Activated CD8-positive, alpha-beta memory T cell treated with anti-CD3 and anti-CD28 coated beads for 24 hours (primary cell): ENCODE measurements around the gene MMP23B.

ENCODE experiments used
- DNase-seq: peaks from one replicate; pipeline ENCODE4 v3.0.0-alpha.2; 2020

The MMP23B gene

DNA sequence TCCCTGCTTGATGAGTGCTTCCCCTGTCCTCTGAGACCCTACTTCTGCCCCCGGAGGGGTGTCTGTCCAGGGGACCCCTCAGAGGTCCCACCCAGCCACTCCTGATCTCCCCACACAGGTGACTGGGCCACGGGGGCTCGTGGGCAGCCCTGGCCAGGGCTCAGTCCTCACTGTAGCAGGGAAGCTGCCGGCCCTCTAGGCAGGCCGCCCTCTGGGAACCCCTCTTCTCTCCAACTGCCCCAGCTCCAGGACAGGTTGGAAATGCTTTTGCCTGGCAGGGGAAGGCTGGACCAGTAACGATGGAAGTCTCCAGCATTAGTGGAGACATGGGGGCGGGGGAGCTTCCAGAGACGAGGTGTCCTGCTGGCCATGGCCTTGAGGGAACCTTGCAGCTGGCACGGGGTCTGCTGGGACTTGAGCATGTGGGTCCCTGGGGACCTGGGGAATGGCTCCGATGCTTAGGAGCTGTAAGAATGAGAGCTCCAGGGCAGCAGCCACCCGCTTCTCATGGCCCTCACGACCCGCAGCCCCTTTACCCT is 28.9 kb upstream of the MMP23B start:
- no peak for DNase-seq

DNA sequence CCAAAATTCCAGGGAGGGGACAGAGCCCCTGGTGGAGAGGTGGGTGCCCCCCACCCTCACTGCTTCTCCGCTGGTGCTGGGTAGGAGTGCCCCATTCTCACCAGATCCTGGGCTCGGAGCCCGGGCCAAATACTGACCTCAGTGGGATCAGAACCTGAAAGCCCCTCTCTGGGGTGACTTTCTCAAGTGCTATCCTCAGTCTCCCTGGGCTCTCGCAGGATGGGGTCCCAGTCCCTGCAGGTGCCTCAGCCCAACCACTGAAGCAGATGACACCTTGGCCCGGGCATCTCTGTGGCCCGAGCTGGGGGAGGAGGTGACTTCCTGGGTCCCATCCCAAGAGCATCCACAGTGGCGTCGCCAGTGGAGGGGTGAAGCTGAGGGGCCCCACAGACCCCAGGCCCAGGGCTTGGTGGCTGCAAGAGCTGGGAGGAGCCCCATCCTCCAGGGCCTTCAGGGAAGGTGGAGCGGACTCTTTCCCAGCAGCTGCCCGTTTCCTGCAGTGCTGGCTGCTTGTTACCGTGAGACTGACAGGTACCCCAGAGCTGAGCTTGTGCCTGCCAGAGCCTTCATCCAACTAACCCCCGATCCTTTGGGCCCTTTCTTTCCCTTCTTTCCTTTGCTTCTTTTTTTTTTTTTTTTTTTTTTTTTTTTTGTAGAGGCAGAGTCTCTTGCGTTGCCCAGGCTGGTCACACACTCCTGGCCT is 28.2 kb upstream of the MMP23B start:
- DNase-seq = no peak

DNA sequence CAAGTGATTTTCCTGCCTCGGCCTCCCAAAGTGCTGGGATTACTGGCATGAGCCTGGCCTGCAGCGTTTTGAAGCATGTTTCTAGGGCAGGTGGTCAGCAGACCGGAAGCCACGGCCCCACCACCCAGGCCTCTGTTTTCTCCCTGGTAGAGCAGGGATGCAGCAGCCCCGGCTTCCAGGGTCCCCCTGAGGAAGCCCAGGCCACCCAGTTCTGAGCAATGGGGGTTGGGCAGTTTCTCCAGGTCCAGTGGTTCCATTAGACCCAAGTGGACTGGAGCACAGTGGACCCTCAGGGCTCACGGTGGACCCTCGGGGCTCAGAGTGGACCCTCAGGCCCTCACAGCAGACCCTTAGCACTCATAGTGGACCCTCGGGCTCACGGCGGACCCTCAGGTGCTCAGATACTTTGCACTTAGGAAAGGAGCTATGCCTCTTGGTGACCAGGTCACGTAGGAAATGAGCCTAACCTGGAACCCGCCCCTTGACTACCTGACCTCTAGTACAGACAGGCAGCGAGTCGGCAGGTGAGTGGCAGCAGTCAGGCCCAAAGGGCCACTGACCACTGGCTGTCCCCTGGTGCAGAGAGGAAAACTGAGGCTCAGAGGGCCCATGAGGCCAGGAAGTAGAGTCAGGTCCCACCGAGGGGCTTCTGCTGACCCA is 27.5 kb upstream of the MMP23B start:
- DNase-seq = no peak

DNA sequence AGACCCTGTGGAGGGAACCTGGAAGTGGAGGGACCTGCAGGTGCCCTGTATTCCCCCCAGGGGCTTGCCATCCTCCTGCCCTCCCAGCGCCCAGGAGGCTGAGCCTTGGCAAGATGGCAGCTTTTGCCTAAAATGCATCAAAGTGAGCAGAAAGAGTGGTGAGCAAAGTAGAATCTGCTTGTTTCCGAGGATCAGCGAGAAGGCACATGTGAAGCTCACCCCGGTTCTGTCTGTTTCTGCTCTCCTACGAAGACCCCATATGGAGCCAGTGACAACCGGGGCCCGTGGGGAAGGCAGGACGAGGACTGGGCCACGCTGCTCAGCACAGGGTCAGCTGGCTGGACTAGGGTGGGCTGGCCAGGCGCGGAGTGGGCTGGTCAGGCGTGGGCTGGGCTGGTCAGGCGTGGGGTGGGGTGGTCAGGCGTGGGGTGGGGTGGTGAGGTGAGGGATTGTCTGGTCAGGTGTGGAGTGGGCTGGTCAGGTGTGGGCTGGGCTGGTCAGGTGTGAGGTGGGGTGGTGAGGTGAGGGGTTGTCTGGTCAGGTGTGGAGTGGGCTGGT is 26.9 kb upstream of the MMP23B start:
- no peak for DNase-seq

DNA sequence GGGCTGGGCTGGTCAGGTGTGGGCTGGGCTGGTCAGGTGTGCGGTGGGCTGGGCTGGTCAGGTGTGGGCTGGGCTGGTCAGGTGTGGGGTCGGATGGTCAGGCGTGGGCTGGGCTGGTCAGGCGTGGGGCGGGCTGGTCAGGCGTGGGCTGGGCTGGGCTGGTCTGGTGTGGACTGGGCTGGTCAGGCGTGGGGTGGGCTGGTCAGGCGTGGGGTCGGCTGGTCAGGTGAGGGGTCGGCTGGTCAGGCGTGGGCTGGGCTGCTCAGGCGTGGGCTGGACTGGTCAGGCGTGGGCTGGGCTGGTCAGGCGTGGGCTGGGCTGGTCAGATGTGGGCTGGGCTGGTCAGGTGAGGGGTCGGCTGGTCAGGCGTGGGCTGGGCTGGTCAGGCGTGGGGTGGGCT is 26.2 kb upstream of the MMP23B start:
- no peak for DNase-seq

DNA sequence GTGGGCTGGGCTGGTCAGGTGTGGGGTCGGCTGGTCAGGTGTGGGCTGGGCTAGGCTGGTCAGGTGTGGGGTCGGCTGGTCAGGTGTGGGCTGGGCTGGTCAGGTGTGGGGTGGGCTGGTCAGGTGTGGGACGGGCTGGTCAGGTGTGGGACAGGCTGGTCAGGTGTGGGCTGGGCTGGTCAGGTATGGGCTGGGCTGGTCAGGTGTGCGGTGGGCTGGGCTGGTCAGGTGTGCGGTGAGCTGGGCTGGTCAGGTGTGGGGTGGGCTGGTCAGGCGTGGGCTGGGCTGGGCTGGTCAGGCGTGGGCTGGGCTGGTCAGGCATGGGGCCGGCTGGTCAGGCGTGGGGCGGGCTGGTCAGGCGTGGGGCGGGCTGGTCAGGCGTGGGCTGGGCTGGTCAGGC is 25.7 kb upstream of the MMP23B start:
- no peak for DNase-seq

DNA sequence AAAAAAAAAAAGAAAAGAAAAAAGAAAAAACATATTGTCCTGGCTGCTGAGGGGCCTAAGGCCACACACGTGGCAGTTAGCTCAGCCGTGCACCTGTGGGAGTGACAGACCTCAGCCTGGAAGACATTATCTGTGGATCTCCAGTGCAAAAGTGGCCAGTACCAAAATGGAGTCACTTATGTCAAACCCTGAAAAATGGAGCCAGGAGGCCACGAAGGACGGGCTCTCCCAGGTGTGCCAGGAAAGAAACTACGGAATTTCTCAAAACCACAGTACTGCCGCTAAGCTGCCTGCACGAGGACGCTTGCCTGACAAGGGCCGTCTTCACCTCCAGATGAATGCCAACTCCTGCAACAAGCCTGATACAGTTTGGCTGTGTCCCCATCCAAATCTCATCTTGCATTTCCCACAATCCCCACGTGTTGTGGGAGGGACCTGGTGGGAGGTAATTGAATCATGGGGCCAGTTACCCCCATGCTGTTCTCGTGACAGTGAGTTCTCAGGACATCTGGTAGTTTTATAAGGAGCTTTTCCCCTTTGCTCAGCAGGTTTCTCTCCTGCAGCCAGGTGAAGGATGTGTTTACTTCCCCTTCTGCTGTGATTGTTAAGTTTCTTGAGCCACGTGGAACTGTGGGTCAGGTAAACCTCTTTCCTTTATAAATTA is 22.0 kb upstream of the MMP23B start:
- DNase-seq = no peak

DNA sequence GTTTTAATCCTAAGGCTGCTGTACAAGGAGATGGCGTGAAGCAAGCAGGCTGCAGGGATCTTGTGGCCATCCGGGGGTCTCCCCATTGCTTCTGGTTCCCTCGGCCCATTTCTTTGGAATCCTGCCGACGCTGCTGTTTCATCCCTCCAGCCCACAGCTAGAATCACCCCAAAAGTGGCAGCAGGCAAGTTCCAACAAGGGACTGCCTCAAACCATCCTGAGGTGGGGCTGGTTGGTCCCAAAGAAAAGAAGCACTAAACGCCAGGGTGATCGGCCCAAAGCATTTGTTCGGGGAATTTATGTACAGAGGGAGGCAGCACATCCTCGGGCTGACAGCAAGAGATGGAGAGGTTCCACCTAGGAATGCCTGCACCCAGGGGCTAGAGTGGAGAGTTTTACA is 21.2 kb upstream of the MMP23B start:
- DNase-seq = no peak

DNA sequence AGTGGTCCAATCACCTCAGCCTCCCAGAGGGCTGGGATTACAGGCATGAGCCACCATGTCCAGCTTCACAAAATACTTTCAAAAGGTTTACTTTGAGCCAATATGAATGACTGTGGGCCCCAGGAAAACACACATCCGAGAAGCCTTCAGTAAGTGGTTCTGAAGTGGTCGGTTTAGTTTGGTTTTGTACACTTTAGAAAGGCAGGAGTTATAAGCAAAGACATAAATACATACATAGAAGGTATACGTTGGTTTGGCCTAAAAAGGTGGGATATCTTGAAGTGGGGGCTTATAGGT is 19.9 kb upstream of the MMP23B start:
- no peak for DNase-seq

DNA sequence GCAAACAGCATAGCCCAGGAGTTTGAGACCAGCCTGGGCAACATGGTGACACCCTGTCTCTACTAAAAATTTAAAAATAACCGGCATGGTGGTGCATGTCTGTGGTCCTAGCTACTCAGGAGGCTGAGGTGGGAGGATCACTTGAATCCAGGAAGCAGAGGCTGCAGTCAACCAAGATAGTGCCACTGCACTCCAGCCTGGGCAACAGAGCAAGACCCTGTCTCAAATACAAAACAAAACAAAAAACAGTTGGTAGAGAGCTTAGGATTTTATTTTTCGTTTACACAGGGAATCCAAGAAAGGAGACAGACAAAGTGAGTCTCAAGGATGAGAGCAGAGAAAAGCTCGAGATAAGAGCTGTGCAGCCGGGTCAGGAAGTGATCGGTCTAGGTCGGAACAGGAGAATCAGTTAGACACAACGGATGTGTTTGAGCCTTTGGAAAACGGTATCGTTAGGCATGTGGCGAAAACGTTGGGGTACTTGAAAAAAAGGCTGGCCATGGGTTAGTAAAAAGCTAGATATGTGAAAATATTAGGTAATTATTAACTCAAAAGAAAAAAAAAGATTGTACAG is 18.4 kb upstream of the MMP23B start:
- no peak for DNase-seq

DNA sequence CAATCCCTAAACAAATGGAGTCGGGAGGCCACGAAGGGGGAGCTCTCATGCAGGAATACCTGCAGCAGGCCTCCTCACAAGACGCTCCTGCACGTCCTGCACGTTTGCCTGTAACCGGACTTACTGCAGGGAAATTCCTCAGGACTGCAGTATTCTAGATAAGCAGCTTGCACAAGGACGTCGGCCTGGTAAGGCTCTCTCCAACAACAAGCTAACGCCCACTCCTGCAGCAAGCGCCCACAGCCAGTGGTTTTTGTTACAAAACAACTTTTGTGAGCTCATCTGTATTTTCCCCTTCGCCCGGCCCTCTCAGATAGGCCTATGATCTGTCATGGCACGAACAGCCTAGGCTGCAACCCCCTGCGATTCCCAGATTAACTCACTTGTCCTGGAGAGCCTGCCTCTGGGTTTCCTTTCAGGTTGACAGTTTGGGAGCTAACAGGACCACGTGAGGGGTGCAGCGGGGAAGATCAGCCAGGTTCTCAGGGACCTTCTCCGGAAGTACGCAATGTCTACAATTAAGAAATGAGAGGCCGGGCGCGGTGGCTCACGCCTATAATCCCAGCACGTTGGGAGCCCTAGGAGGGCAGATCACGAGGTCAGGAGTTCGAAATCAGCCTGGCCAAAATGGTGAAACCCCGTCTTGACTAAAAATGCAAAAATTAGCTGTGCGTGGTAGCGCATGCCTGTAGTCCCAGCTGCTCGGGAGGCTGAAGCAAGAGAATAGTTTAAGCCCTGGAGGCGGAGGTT is 17.6 kb upstream of the MMP23B start:
- DNase-seq = peak; percentile 80

DNA sequence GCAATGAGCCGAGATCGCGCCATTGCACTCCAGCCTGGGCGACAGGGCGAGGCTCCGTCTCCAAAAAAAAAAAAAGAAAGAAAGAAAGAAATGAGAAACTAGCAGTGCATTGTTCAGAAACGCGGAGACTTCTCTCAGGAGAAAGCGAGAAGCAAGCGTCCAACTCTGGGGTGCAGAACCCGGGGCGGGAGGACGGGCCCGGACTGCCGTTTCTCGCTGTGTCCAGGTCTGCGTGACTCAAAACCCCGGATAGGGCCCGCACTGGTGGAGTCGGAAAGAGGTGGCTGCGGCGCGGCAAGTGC is 17.1 kb upstream of the MMP23B start:
- no peak for DNase-seq

DNA sequence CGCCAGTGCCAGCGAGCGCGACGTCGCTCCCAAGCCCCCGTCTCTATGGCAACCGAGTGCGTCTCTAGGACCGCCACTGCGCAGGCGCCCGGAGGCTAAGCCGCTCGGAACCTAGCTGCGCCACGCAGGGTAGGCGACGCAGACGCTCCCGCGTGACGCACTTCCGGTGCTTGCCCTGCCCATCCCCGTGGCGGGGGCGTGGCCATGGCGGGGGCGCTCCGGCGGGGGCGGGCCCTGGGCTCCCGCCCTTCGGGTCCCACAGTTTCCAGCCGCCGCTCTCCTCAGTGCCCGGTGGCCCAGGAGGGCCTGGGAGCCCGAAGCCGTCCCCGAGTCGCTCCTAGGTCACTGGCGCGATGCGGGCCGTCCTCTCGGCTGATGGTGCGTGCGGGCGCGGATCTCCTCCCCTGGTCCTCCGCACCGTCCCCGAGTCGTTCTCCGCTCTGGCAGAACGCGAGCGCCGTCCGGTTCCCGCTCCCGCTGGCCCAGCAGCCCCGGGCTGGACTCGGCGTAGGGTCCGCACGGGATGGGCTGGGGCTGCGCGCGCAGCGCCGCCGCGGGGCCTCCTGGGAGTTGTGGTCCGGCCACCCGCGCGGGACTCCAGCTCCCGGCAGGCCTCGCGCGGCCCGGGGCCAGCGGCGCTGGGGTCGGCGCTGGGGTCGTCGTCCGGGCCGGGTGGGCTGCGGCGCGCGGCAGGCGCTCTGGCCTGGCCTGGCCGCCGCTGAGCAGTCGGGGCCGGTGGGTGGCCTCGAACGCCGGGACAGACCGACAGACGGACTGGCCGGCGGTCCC is 16.5 kb upstream of the MMP23B start, which contains the start of gene MIB2:
MIB2 (plus strand) TSS at position 245 of the 789 bp plus-strand sequence. CDS start 7,953 bp downstream, outside the sequence.
- peak; percentile 98 for DNase-seq

DNA sequence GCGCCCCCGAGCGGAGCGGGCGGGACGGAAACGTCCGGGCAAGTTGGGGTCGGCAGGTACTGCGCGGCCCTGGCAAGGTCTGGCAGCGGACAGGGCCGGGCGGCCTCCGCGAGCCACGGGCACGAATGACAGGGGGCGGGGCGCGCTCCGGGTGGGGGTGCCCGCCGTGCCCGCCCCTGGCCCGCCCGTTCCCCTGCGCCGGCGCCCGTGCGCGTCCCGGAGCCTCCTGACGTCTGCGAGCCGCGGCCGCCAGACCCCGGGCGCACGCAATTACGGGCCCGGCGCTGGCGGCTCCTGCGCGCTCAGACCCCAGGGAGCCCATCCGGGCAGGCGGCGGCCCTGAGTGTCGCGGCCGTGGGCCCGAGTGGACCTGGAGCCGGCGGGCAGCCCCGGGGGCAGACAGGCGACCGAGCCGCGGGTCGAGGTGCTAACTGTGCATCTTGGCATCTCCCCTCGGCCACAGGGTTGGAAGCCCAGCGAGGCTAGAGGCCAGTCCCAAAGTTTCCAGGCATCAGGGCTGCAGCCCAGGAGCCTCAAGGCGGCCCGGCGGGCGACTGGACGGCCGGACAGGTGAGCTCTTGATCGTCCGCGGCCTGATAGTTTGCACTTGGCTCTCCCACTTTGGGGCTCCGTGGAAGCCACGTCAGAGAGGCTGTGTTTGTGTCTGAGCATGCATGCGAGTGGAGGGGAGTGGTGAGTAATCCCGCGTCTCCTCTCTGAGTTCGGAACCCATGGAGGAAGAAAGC is 15.8 kb upstream of the MMP23B start:
- no peak for DNase-seq

DNA sequence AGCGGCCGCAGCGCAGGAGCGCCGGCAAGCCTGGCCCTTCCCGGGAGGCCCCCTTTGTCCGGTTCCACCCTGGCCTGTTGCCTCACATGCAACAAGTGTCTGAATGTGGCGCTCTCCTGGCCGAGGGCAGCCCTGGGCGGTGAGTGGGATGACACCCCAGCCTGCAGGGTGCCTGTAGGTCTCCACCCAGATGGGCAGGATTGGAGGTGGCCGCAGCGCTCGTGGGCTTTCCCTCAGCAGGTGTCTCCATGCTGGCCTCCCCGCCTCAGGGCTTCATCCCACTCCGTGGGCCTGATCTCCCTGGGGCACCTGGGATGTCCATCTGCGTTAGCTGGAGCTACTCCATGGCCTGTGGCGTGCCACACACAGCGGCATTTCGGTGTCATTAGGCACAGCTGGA is 15.1 kb upstream of the MMP23B start:
- no peak for DNase-seq

DNA sequence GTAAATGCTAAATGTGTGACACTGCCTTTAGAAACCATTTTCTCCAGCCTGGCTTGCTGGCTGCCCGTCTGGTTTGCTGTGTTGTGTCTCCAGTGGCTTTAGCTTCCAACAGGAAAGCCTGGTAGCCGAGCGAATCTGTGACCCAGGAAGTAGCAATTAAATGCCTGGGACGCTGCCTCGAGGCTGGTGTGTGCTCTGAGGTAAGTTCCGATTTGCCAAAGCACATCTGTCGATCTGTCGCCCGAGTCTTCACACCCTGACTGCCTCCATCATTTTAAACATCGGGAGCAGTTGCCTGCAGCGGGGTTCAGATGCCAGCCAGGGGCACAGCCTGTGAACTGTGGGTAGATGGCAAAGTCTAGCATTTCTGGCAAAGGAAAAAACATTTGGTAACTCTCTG is 14.5 kb upstream of the MMP23B start:
- no peak for DNase-seq

DNA sequence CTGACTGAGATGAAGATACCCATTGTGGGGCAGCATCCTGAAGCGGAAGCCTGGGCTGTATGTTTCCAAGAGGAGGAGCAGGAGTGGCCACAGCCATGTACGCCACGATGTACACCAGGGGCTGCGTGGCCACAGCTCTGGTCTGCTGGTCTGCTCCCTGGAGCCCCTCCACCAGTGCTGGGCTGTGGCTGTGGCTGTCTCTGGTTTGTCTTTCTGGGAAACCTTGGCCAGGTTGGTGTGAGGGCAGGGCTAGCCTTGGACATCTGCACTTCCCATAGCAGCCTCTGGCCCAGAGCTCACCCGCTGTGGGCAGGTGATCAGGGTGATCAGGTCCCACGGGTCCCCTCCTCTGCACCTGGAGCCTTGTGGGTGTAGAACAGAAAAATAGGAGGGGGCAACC is 14.0 kb upstream of the MMP23B start:
- DNase-seq = no peak

DNA sequence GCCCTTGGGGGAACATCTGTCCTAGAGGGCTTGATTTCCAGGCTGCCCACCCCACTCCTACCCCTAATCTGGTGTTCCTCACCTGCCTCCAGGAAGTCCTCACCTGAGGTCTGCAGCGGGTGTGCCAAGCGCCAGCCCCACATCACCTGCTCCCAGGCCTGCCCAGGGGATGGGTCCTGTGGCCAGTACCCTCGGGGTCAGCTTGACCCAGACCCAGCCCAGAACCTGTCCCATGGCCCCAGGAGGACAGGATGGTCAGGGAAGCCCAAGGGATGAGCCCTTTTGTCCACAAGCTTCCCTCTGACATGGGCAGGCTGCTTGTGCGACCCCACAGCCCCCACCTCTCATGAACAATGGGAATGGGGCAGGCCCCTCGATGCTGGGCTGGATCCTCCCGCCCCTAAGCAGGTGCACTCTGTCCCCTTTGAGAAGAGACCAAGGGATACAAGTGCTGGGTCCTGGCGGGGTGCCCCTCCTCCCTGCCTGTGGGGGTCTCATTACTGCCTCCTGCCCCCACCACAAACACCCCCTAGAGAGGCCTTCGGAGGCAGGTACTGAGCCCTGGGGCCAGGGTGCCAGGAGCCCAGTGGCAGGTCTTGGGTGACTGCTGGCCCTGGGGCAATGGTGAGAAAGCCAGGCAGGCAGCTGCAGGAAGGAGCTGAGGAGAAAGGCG is 13.4 kb upstream of the MMP23B start:
- DNase-seq = no peak

DNA sequence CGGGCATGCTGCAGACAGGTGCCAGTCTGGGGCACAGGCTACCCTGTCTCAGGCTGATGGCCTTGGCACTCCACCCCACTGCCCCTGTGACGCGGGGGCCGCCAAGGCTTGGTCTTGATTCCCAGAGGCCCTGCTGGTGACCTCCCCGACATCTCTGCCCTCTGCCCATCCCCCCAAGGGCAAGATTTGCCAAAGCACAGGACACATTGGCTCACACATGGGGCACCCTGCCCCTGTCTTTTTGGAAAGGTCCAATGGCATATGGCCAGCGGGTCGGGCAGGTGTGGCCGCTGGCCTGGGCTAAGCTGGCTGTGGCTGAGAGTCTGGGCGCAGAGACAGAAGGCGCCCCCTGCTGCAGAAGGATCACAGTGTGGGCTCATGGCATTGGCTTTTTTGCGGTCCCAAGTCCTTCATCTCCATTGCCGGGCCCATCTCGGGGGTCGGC is 12.0 kb upstream of the MMP23B start:
- no peak for DNase-seq

DNA sequence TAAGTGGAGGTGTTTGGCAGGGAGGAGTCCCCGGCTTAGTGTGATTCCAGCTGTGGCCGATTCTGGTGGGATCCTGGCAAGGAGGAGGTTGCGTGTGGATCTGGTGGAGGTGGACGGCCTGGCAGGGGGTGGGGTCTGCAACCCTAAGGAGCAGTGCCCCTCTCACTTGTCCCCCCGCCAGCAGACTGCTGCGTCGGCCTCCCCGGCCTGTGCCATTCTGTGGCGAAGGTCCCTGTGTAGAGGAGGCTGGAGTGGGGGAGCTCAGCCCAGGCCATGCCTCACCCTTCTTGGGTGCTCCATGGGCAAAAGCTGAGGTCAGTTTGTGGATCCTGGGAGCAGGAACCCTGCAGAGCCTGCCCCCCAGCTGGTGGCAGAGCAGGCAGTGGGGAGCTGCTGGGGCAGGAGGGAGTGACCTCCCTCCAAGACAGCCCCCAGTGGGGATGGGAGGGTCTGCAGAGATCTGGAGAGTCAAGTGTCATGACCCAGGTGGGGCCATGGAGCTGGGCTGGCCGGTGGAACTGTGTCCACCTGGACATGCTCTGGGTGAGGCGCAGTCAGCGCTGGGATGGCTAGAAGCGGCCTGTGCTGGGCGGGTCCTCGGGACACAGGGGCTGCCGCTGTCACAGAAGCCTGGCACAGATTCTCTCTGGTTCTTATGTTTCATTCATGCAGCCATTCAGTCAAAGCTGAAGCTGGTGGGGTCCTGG is 11.4 kb upstream of the MMP23B start:
- DNase-seq = no peak
